Renal cortex interstitium (tissue), 11 donors: Measurements from ENCODE around the gene KCNMA1. TPM values are rescaled to one million over a fixed set of nuclear protein-coding genes. Genes with fewer than 3 reads are reported as not detected.

ENCODE experiments used
- DNase-seq, 11 donors: peaks; one replicate each; pipeline ENCODE4 v3.0.0-alpha.2; 2013; ENCODE audit warnings: low read depth in 9 of 11, low spot score in 4 of 11; ENCODE audit errors: extremely low read depth in 1 of 11
- polyA plus RNA-seq, 3 donors: library from polyadenylated mRNA; unstranded; fragments of 120-200 nt; gene quantifications; one replicate each; pipeline ENCODE4 v1.2.1, GENCODE V29; 2013; ENCODE audit not compliant: insufficient read length in 3 of 3

Gene KCNMA1
- polyA plus RNA-seq, 3 donors = 3.3 to 3.7 (median 3.3) TPM

DNA sequence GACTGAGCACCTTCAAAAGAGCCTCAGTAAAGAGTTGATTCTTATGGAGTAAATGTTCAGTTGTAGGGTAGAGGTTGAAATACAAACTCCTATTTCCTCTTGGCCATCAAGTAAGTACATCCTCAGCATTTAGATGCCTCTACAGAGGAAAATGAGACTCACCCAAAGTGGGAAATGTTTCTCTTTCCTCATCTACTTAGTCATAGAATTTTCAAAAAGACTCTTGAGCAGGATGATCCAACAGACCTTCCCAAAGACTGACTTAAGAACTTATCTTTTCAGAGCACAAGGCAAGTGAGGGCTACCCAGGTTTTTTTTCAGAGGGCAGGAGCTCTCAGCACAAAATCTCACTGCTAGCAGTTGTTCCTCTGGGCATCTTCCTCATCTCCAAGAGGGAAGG, 449.1 kb downstream of the KCNMA1 start:
- no peak for DNase-seq

DNA sequence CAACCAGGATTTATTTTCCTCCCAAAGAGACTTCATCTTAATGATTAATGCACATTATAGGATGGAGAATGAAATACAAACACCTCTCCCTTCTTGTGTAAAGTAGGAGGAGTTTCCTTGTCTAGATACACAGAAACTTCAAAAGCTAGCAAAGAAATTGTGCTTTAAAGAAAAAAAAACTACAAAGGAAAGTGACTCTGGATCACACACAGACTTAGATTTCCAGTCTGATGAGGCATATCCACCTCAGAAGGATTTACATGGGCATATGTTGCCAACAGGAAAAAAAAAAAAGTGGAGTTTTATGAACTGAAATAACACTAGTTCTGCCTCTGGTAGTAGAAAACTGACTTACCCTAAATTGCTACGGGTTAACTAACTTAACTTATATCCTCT, 449.6 kb downstream of the KCNMA1 start:
- no peak for DNase-seq

DNA sequence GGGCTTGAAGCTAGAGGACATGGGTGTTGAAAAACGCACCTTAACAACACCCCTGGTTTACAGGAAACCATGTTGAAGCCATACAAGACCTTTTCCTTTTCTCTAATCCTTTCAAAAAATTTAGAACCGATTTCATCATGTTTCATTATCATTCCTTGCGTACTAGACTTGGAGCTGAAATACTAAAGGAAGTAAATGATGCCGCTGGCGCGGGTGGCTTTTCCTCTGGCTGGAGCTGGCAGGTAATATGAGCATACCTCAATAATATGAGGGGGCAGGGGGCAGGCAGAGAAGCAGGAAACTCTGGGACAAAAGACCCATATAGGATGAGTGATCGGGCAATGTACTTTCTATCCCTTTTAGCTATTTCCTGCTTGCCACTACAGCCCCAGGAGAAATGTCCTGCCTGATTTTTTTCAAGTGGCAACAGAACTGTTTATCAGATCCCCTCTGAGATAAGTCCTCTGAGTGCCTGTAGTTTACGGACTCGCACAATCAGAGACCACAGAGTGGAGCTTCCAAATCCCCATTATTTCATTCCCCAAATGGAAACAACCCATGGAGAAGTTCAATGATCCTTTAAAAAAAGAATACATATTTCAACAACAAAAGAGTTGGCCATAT, 450.1 kb downstream of the KCNMA1 start:
- DNase-seq = no peak

DNA sequence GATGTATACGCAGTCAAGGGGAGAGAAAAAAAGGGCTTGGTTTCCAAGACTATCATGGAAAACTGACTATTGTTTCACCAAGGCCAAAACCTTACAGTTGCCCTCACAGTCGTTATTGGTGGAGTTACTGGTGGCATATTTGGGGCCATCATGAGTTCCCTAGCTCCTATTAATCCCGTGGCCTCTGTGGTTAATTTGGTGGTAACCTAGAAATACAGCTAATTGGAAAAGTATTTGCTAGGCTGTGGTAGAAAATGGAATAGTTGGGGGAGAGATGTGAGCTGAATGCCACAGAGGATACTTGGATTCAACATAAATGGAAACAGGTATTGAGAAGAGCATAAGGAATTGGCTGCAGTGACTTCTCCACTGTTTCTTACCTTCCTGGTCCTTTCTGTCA, 450.7 kb downstream of the KCNMA1 start:
- no peak for DNase-seq

DNA sequence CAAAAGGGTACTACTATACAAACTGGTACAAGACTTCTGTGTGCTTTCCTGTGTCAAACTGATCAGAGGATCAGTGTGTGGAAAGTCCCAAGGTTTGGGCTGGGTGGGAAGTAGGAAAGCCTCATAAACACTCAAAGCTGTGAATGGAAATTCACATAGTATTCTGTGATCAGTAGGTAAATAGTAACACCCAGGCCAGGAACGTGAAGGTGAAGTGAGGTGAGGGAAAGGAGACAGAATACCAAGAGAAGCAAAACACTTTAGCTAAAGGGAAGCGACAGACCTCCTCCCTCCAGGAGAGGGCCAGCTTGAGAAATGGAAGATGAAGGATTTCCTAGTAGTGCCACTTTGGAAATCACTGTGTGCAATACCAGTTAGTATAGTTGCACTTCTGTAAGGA, 451.9 kb downstream of the KCNMA1 start:
- no peak for DNase-seq

DNA sequence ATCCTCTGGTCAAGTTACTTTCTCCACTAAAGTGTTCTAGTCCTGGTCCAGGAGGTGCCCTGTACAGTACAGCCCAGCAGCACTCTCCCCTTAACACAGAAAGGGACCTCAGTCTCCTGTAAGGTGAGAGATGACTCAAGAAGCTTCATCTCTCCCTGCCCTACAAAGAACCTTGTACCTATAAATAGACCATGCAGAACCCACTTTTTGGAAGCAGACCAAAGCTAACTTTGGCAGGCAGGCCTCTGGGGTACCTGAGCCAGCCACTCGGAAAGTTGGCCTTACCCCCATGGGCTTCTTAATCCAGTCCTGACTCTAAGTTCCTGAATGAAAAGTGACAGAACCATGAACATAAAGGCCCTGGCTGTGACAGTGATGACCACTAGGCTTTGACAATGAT, 454.8 kb downstream of the KCNMA1 start:
- no peak for DNase-seq

DNA sequence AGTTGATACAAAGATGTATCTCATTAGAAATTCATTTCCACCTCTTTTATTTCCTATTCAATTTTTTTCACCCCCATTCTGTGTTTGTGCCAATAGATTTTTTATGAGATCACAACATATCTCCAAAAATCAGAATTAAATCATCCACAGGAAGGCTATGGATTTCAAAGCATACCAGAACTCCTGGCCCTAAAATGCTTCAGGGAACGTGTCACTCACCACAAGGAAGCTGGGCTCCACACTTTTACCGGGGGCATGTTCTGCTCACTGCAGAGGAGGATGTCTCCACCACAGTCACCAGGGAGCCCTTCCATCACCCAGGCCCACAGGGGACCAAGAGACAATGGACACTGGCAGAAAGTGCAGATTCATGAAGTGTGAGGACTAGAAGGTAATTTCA, 456.8 kb downstream of the KCNMA1 start:
- no peak for DNase-seq

DNA sequence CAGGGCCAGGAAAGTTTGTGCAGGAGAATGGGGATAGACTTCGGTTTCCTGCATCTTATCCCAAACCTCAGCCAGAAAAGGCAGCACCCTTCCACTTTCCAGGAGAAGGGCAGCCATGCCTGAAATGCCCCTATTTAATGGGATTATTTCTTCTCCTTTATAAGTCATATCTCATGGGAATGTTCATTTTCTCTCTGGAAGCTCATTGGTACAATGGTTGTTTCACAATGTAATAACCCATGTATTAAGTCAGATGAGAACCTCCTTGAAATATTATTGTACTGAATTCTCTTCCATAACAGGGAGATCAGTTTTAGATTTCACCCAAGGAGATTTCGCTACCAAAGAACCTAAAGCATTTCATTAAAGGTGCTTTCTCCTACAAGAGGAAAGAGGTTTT, 457.5 kb downstream of the KCNMA1 start:
- no peak for DNase-seq

DNA sequence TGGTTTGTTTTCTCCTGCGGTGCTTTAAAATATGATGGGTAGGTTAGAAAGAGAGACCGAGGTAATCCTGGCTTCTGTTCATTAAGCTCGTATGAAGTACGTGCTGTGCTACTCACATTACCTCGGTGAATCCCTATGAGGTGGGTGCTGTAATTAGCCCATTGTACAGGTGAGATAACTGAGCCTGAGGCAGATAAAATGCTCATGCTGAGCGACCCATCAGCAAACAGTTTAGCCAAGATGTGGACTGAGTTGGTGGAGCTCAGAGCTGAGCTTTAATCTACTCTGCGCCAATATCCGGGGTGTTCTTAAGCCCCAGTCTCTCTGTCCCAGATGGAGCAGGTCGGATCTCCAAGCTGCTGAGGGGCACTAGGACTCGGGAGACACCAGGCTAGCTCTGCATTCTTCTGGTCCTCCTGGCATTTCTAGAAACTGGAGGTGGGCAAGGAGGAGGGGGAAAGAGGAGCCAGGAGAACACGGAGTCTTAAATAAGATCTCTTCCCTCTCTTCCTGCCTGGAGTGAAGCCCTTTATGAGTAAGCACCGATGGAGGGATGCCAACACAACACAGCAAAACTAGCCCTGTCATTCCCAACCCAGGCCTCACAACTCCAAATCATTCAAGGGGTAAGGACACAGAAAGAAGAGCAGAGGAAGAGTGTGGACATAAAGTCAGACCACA, 458.5 kb downstream of the KCNMA1 start:
- no peak for DNase-seq

DNA sequence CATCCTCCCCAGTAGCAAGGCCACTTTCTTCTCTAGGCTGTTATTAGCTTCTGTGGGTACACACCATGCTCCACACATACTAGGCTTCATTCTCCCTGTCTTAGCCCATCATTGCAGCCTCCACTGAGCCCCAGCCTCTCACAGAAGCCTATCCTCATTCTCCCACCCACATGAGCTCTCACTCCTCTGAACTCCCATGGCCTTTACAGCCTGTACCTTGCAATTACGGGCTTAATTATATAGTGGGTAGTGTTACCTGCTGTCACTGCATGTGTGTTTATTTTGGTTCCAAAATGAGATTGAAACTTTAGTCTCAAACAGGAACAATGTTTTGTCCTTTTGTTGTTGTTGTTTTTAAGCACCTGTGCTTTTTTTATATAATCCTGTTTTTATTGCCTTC, 460.0 kb downstream of the KCNMA1 start:
- DNase-seq = no peak

DNA sequence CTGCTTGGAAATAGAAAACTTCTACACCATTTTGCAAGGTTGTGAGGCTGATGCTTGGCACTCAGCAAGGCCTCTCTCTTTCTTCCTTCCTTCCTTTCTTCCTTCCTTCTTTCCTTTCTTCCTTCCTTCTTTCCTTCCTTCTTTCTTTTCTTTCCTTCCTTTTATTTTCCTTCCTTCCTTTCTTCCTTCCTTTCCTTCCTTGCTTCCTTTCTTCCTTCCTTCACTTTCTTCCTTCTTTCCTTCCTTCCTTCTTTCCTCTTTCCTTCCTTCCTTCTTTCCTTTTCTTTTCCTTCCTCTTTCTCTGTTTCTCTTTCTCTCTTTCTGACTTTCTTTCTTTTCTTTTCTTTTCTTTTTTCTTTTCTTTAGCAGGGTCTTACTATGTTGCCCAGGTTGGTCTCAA, 460.4 kb downstream of the KCNMA1 start:
- no peak for DNase-seq

DNA sequence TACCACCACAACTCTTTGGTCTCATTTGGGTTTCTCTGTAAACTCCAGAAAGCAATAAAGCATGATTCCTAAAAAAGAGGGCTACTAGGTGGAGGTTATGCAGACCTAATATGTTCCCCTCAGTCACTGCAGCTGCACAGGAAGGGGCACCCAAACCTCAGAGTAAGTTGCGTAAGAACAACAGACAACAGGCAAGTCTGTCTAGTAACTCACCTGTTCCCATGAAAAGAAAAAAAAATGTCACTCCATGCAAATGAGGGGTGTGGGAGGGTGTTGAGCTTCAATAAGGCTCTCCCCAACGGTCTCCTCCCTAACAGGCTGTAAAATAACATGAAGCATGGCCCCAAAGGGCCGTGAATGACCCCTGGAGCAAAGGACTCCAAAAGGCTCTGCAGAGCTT, 461.4 kb downstream of the KCNMA1 start:
- DNase-seq = no peak

DNA sequence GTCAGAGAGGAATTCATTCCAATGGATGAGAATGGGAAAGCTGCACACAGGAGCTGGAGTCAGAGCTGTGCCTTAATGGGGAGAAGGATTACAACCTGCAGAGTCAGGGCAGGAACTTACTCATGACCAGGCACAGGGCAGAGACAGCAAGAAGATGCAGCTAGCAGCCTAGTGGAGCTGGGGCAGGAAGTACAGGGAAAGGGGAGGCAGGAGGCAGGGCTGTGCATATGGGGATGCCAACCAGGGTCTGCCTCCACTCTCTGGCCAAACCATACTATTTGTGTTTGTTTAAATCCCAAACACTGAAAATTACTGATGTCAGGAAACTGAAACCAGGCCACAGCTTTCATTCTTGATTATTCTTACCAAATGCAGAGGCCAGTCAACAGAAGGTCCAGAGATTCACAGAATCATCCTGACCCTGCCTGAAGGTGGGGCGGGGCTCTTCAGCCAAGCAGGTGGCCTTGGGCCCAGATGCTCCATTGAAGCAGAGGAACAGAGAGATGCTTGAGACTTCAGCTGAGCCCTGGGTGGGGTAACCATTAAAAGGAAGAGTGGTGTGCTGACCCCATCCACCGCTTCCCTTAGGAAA, 461.9 kb downstream of the KCNMA1 start:
- no peak for DNase-seq

DNA sequence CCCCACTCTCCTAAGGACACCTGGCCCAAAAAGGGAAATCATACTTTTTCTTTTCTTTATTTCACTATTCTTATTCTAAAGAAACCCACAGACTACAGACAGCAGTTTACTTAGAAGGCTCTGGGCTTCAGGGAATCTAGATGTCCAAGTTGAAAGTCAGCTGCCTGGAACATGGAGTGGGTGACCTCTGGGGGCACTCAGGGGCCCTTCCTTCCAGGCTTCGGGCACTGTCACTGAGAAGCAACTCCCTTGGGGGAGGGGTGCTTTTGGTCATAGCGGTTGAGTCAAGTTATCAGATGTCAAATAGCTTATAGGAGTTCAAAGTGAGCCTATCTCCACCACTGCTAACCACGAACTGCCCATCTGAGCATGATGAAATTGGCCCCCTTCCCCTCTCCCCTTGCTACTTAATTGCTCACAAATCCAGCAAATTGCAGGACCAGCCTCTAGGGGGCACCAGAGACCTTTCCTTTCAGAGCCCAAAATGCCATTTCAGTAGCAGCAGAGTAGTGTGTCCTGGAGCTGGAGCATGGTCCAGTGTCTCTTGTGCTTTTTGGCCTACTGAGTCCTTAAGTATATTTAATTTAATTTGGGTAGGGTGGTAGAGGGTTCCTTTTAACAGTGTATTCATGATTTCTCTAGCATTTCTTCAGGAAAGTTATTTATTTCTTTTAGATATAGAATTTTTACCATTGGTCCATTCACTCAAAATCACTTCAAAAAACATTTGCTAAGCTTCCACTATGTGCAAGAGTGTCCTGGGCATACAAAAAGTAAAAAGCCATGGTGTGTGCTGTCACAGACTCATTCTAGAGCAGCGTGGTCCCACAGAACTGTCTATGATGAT, 463.8 kb downstream of the KCNMA1 start:
- DNase-seq = peak; percentile 46 to 77 (median 67)

DNA sequence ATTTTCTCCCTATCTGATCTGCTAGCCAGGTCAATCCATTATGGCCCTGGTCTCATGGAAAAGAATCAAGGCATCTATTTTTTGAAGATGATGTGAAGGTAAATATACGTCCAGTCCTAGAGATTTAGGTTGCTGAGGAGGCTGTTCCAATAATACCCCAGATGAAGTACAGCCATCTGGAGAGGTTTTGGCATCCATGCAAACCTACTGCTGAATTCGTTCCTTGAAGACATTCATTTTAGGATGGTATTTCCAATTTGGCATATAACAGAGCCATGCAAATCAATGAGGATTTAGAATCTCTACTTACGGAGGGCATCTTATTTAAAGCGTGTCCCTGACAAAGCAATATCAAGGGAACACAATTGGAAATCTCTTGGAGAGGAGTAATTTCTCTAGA, 465.5 kb downstream of the KCNMA1 start:
- DNase-seq = no peak

DNA sequence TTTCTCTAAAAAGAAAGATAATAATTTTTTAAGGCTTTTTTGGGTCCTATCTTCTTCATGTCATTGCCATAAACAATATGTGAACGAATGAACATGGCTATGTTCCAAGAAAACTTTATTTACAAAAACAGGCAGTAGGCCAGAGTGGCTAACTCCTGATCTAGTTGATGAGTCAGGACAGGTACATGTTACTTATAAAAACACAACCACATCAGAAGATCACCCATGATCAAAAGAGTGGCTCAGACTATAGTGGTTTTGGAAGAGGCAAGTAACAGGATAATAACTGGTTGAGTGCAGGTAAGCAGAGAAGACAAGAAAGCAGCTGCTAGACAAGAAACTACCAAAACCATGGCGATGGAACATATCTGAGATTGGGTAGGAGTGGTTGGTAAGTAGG, 468.7 kb downstream of the KCNMA1 start:
- DNase-seq = no peak

DNA sequence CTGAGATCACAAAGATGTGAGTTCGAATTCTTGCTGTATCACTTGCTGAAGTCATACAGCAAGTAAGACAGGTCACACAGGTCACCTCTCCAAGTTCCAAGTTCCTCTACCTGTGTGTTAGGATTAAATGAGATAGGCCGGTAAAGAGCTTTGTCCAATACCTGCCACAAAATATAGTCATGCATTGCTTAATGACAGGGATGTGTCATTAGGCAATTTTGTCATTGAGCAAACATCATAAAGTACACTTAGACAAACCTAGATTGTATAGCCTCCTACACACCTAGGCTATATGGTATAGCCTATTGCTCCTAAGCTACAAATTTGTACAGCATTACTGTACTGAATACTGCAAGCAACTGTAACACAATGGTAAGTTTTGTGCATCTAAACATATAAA, 469.4 kb downstream of the KCNMA1 start:
- DNase-seq = no peak

DNA sequence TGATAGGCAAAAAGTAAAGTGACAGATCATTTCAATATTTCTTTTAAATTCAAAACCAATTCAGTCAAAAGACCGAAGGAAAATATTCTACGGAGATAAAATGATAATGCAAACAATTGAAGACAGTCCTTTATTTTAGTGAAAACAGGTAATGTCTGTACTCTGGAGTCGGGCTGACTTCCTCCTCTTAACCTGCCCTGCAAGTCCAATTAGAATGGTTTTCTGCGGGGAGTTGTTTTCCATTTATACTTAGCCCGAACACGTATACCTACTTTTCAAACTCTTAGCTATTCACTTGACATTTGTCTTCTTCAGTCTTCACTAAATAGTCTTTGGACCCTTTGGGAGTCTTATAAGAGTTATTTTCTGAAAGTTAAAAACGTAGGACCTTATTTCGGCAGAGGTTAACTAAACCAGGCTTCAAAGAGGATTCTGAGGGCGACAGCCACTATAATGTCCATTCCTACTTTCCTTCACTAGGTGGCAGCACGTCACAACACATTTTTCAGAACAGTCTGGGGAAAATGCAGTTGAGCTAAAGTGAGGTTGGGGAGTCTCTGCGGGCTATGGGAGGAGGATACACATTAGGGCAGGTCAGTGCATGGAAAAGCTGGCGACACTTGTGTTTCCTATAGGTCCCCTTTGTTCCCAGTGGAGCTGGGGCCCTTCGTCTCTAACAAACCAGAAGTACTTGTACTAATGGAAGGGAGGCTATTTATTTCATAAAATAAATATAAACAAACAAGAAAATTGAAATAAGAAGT, 472.0 kb downstream of the KCNMA1 start:
- DNase-seq = peak; percentile 17 to 68 (median 51)

DNA sequence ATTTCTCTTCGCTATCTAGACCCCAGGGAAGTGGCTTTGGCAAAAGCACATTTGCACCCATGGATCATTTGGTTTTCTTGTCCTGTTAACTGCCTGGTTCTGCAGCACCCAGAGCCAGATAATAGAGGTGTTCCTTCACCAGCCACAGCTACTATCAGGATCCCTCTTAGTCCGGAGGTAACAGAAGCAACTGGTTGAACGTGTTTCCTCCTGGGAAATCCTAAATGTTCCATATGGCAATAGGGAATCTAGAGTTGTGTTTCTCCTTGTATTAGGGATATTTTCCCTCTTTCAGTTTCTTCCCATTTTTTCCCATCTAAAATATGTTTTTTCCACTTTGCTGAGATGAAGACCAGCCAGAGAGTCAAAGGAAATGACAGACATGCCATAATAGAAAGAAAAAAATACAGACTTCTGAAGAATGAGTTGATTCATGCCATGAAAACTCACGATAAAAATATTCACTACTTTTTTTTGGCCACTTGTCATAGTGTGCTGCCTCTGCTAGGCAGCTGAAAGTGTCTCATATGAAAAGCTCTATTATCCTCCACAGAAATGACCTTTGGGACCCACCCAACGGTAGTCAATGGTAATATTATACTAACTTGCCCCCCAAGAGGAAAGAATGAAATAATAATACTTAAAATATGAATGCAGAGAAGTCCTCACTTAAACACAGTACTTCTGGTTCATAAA, 472.8 kb downstream of the KCNMA1 start:
- no peak for DNase-seq
